WTC11 (cell line): ENCODE measurements around the gene LDHD. TPM values are rescaled to one million over a fixed set of nuclear protein-coding genes. Genes with fewer than 3 reads are reported as not detected.

Experiments used
- ATAC-seq: fragments of 200-7000 bp; cut with Tn5 transposase; 2 replicates; pipeline ENCODE4 v1.10.0; 2021; ENCODE audit warnings: mild to moderate bottlenecking, moderate library complexity
- CTCF ChIA-PET: fragments of 300-600 bp; sonication (Branson Sonifier 250); formaldehyde crosslinking; loops from one replicate; lab custom pipeline; 2021; ENCODE audit warnings: antibody characterized with exemption; lab: Charles Lee
- POLR2A ChIA-PET: fragments of 350-600 bp; sonication (Branson Sonifier 250); formaldehyde crosslinking; loops from one replicate; lab custom pipeline; 2021; ENCODE audit warnings: antibody characterized with exemption; lab: Charles Lee
- DNase-seq: peaks from one replicate; pipeline ENCODE4 v3.0.0; 2021; ENCODE audit warnings: low spot score
- H3K27ac Mint-ChIP-seq: 2 replicates; pipeline ENCODE4 v1.8.0; 2021; ENCODE audit warnings: mixed read lengths
- H3K27me3 Mint-ChIP-seq: 2 replicates; pipeline ENCODE4 v1.8.0; 2021; ENCODE audit warnings: low read depth, mild to moderate bottlenecking, moderate library complexity, mixed read lengths
- H3K36me3 Mint-ChIP-seq: 2 replicates; pipeline ENCODE4 v1.8.0; 2021; ENCODE audit warnings: mixed read lengths
- H3K4me1 Mint-ChIP-seq: 2 replicates; pipeline ENCODE4 v1.8.0; 2022; ENCODE audit warnings: mixed read lengths
- H3K4me3 Mint-ChIP-seq: 2 replicates; pipeline ENCODE4 v1.8.0; 2021; ENCODE audit warnings: mild to moderate bottlenecking, moderate library complexity, mixed read lengths
- H3K9me3 Mint-ChIP-seq: 2 replicates; pipeline ENCODE4 v1.8.0; 2021; ENCODE audit warnings: mixed read lengths
- AFF4 ChIP-seq: sonication (generic); formaldehyde crosslinking; IDR thresholded peaks from 2 replicates; pipeline ENCODE4 v1.8.1; 2023; ENCODE audit warnings: mild to moderate bottlenecking, missing genetic modification reagents, borderline replicate concordance
- CBFB ChIP-seq: sonication (generic); formaldehyde crosslinking; IDR thresholded peaks from 2 replicates; pipeline ENCODE4 v1.8.1; 2022; ENCODE audit warnings: mild to moderate bottlenecking, low read depth, missing genetic modification reagents
- CREM ChIP-seq: sonication (generic); formaldehyde crosslinking; IDR thresholded peaks from 2 replicates; pipeline ENCODE4 v1.8.1; 2022; ENCODE audit warnings: mild to moderate bottlenecking, missing genetic modification reagents, moderate library complexity
- ELF4 ChIP-seq: sonication (generic); formaldehyde crosslinking; IDR thresholded peaks from 2 replicates; pipeline ENCODE4 v1.8.1; 2022; ENCODE audit warnings: low read depth, mild to moderate bottlenecking, moderate library complexity, missing genetic modification reagents
- ERG ChIP-seq: fragments of 250-450 bp; sonication (Bioruptor Pico); IDR thresholded peaks from 2 replicates; pipeline ENCODE4 v1.8.0; 2021; ENCODE audit warnings: mild to moderate bottlenecking
- ESRRA ChIP-seq: sonication (generic); formaldehyde crosslinking; IDR thresholded peaks from 2 replicates; pipeline ENCODE4 v1.8.1; 2022; ENCODE audit warnings: mild to moderate bottlenecking, missing genetic modification reagents, borderline replicate concordance
- ETV6 ChIP-seq: sonication (generic); formaldehyde crosslinking; IDR thresholded peaks from 2 replicates; pipeline ENCODE4 v1.8.1; 2022; ENCODE audit warnings: mild to moderate bottlenecking, missing genetic modification reagents
- FOXP1 ChIP-seq: sonication (generic); formaldehyde crosslinking; IDR thresholded peaks from 2 replicates; pipeline ENCODE4 v1.8.0; 2022; ENCODE audit warnings: missing genetic modification reagents, mild to moderate bottlenecking, moderate library complexity, borderline replicate concordance
- GTF2I ChIP-seq: fragments of 250-450 bp; sonication (Bioruptor Pico); conservative IDR thresholded peaks from 2 replicates; pipeline ENCODE4 v1.4.0; 2021; ENCODE audit warnings: mild to moderate bottlenecking
- JAZF1 ChIP-seq: fragments of 250-450 bp; sonication (Bioruptor Pico); IDR thresholded peaks from 2 replicates; pipeline ENCODE4 v1.9.0; 2021; ENCODE audit warnings: moderate library complexity, mild to moderate bottlenecking, inconsistent platforms
- JUN ChIP-seq: sonication (generic); formaldehyde crosslinking; IDR thresholded peaks from 2 replicates; pipeline ENCODE4 v1.8.0; 2023; ENCODE audit warnings: mild to moderate bottlenecking, missing genetic modification reagents
- MXD4 ChIP-seq: fragments of 250-450 bp; sonication (Bioruptor Pico); IDR thresholded peaks from 2 replicates; pipeline ENCODE4 v1.8.0; 2021; ENCODE audit warnings: mild to moderate bottlenecking, moderate library complexity, borderline replicate concordance
- NFATC4 ChIP-seq: fragments of 250-450 bp; sonication (Bioruptor Pico); IDR thresholded peaks from 2 replicates; pipeline ENCODE4 v1.9.0; 2021; ENCODE audit warnings: mild to moderate bottlenecking
- NR2C2 ChIP-seq: sonication (generic); formaldehyde crosslinking; IDR thresholded peaks from 2 replicates; pipeline ENCODE4 v1.8.0; 2022; ENCODE audit warnings: mild to moderate bottlenecking, missing genetic modification reagents
- OVOL2 ChIP-seq: fragments of 250-450 bp; sonication (Bioruptor Pico); IDR thresholded peaks from 2 replicates; pipeline ENCODE4 v1.9.0; 2021; ENCODE audit warnings: mild to moderate bottlenecking, borderline replicate concordance
- TCF7 ChIP-seq: sonication (generic); formaldehyde crosslinking; IDR thresholded peaks from 2 replicates; pipeline ENCODE4 v1.8.0; 2022; ENCODE audit warnings: mild to moderate bottlenecking, low read depth, missing genetic modification reagents, moderate library complexity
- TEAD1 ChIP-seq: sonication (generic); formaldehyde crosslinking; IDR thresholded peaks from 2 replicates; pipeline ENCODE4 v1.8.0; 2022; ENCODE audit warnings: mild to moderate bottlenecking, missing genetic modification reagents
- TP53 ChIP-seq: sonication (generic); formaldehyde crosslinking; IDR thresholded peaks from 2 replicates; pipeline ENCODE4 v1.8.1; 2023; ENCODE audit warnings: mild to moderate bottlenecking, missing genetic modification reagents
- USF2 ChIP-seq: sonication (generic); formaldehyde crosslinking; IDR thresholded peaks from 2 replicates; pipeline ENCODE4 v1.8.1; 2023; ENCODE audit warnings: mild to moderate bottlenecking, missing genetic modification reagents, moderate library complexity
- ZBTB21 ChIP-seq: sonication (generic); formaldehyde crosslinking; IDR thresholded peaks from 2 replicates; pipeline ENCODE4 v1.8.1; 2023; ENCODE audit warnings: mild to moderate bottlenecking, missing genetic modification reagents, borderline replicate concordance
- ZNF219 ChIP-seq: sonication (generic); formaldehyde crosslinking; IDR thresholded peaks from 2 replicates; pipeline ENCODE4 v1.8.0; 2023; ENCODE audit warnings: missing genetic modification reagents, mild to moderate bottlenecking, borderline replicate concordance
- ZNF416 ChIP-seq: fragments of 250-450 bp; sonication (Bioruptor Pico); IDR thresholded peaks from 2 replicates; pipeline ENCODE4 v1.9.0; 2021; ENCODE audit warnings: mild to moderate bottlenecking, inconsistent platforms
- ZNF671 ChIP-seq: fragments of 250-450 bp; sonication (Bioruptor Pico); IDR thresholded peaks from 2 replicates; pipeline ENCODE4 v1.8.0; 2021; ENCODE audit warnings: mild to moderate bottlenecking
- ZSCAN18 ChIP-seq: fragments of 250-450 bp; sonication (Bioruptor Pico); IDR thresholded peaks from 2 replicates; pipeline ENCODE4 v2.1.2; 2022; ENCODE audit warnings: mild to moderate bottlenecking, moderate library complexity
- total RNA-seq: library from RNA; stranded (reverse); gene quantifications from 3 replicates; pipeline ENCODE4 v1.2.3, GENCODE V29; 2021
- TF ChIP-seq, protein P1 (sequence below): sonication (generic); formaldehyde crosslinking; IDR thresholded peaks from 2 replicates; pipeline ENCODE4 v1.8.1; 2023; ENCODE audit warnings: mild to moderate bottlenecking, missing genetic modification reagents
- TF ChIP-seq, protein P2 (sequence below): sonication (generic); formaldehyde crosslinking; conservative IDR thresholded peaks from 2 replicates; pipeline ENCODE4 v1.8.1; 2022; ENCODE audit warnings: mild to moderate bottlenecking, missing genetic modification reagents

Gene LDHD
- total RNA-seq, 1 experiment from 2014 or later = 12.3 TPM

DNA sequence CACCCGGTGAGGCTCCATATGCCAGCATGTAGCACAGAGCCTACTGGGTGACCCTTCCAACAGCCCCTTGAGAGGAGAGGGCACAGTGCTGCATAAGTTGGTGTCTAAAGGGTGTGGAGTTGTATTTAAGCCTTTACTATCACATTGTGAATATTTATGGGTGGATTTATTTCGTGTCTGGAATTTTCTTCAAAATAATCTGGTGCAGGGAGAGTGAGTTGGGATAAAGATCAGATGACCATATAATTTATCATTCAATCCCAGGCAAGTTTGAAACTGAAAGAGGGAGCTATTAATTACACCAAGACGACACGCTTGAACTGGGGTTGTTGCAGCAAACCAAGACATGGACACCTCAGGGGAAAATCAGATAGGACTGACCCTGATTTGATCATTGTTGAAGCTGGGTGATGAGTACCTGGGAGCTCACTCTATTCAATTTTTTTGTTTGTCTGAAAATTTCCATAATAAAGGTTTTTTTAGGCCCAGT lies 42.2 kb downstream of the LDHD start:
- H3K36me3 Mint-ChIP-seq = peaks cover 9% of the 10 kb centered on the region
- ChIA-PET CTCF (interaction anchor here (1.0 to 1.2 kb wide), 2 partner anchors 12 to 37 kb away, joined by 3 to 6 read pairs; no protein-coding TSS in a partner anchor), POLR2A (interaction anchor here (0.5 kb wide), 1 partner anchor 408 kb away, joined by 7 read pairs; the partner anchor contains the start of gene RFWD3)
- no peak for DNase-seq
- TF ChIP-seq ZNF219 (CRISPR knock-in tag) (no peak), ZNF416 (CRISPR knock-in tag) (no peak), GTF2I (CRISPR knock-in tag) (no peak), ELF4 (CRISPR knock-in tag) (no peak), CREM (no peak), USF2 (CRISPR knock-in tag) (no peak), NR2C2 (CRISPR knock-in tag) (no peak), ESRRA (CRISPR knock-in tag) (no peak)
- TF ChIP-seq, protein P1, sequence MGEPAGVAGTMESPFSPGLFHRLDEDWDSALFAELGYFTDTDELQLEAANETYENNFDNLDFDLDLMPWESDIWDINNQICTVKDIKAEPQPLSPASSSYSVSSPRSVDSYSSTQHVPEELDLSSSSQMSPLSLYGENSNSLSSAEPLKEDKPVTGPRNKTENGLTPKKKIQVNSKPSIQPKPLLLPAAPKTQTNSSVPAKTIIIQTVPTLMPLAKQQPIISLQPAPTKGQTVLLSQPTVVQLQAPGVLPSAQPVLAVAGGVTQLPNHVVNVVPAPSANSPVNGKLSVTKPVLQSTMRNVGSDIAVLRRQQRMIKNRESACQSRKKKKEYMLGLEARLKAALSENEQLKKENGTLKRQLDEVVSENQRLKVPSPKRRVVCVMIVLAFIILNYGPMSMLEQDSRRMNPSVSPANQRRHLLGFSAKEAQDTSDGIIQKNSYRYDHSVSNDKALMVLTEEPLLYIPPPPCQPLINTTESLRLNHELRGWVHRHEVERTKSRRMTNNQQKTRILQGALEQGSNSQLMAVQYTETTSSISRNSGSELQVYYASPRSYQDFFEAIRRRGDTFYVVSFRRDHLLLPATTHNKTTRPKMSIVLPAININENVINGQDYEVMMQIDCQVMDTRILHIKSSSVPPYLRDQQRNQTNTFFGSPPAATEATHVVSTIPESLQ (CRISPR knock-in tag) = no peak
- 0 out of 2 replicates have a peak overlapping the region, but pooled peaks have one; percentile 25 for H3K27ac Mint-ChIP-seq
- H3K9me3 Mint-ChIP-seq = peaks cover 8% of the 10 kb centered on the region; the same call in 1 of the 2 replicates
- H3K4me1 Mint-ChIP-seq = peaks cover 35% of the 10 kb centered on the region
- H3K4me3 Mint-ChIP-seq = no peak overlapping the region
- no peaks in the 10 kb centered on the region for H3K27me3 Mint-ChIP-seq
- no peak for ATAC-seq

- DNase-seq (no peak), ATAC-seq (no peak)
- peak overlapping the region; percentile 25 for H3K27ac Mint-ChIP-seq
- TF ChIP-seq ETV6 (CRISPR knock-in tag) = no peak
- TF ChIP-seq FOXP1 (CRISPR knock-in tag) = no peak
- no peak for TF ChIP-seq TP53 (CRISPR knock-in tag)
- no peak for TF ChIP-seq ERG
- TF ChIP-seq ZBTB21 (CRISPR knock-in tag) = no peak
- TF ChIP-seq JUN = no peak
- TF ChIP-seq, protein P2, sequence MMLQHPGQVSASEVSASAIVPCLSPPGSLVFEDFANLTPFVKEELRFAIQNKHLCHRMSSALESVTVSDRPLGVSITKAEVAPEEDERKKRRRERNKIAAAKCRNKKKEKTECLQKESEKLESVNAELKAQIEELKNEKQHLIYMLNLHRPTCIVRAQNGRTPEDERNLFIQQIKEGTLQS (CRISPR knock-in tag) = no peak
- no peak for TF ChIP-seq TEAD1 (CRISPR knock-in tag)
- TF ChIP-seq OVOL2 (CRISPR knock-in tag) = no peak
- TF ChIP-seq ZNF671 (CRISPR knock-in tag) = no peak
- TF ChIP-seq CBFB (CRISPR knock-in tag) = no peak
- TF ChIP-seq MXD4 = no peak
- no peak for TF ChIP-seq TCF7 (CRISPR knock-in tag)
- TF ChIP-seq NFATC4 (CRISPR knock-in tag) = no peak
- no peak for TF ChIP-seq AFF4 (CRISPR knock-in tag)
- no peak for TF ChIP-seq JAZF1 (CRISPR knock-in tag)
- no peak for TF ChIP-seq ZSCAN18 (CRISPR knock-in tag)
- peaks cover 9% of the 10 kb centered on the region for H3K36me3 Mint-ChIP-seq
- ChIA-PET CTCF (interaction anchor here (1.2 kb wide), 1 partner anchor 11 kb away, joined by 6 read pairs; no protein-coding TSS in a partner anchor), POLR2A (interaction anchor here (0.5 kb wide), 1 partner anchor 407 kb away, joined by 7 read pairs; the partner anchor contains the start of gene RFWD3)
- H3K4me3 Mint-ChIP-seq = no peak overlapping the region
- H3K4me1 Mint-ChIP-seq = peaks cover 35% of the 10 kb centered on the region
- H3K9me3 Mint-ChIP-seq = peaks cover 8% of the 10 kb centered on the region; the same call in 1 of the 2 replicates
- no peaks in the 10 kb centered on the region for H3K27me3 Mint-ChIP-seq
These were observed 42.9 kb downstream of the LDHD start for GRCh38 chr16:75073545-75074303.
